Thyroid gland (tissue), 4 donors: ENCODE results near the gene OCA2. TPM values are rescaled to one million over a fixed set of nuclear protein-coding genes. Genes with fewer than 3 reads are reported as not detected.

Source experiments
- DNase-seq, 2 donors: peaks; one replicate each; pipeline ENCODE4 v3.0.0-alpha.2; 2019
- H3K27ac ChIP-seq, 3 donors: fragments of 200-600 bp; sonication (generic); 1 replicate in 2 of 3; 2 replicates in 1 of 3; pipeline ENCODE4 v1.5.1; 2016 to 2019; ENCODE audit warnings: mild to moderate bottlenecking in 1 of 3, moderate library complexity in 1 of 3
- H3K27me3 ChIP-seq: fragments of 200-600 bp; sonication (generic); one replicate; pipeline ENCODE4 v1.5.1; 2019
- H3K36me3 ChIP-seq, 2 donors: fragments of 200-600 bp; sonication (generic); one replicate each; pipeline ENCODE4 v1.5.1; 2016 to 2019
- H3K4me1 ChIP-seq, 2 donors: fragments of 200-600 bp; sonication (generic); one replicate each; pipeline ENCODE4 v1.5.1; 2017 to 2019
- H3K4me3 ChIP-seq, 3 donors: fragments of 200-600 bp; sonication (generic); replicated peaks in 1 of 3; 1 replicate in 2 of 3; 2 replicates in 1 of 3; pipeline ENCODE4 v1.5.1; 2016; ENCODE audit warnings: mild to moderate bottlenecking in 1 of 3
- H3K9me3 ChIP-seq: fragments of 200-600 bp; sonication (generic); one replicate; pipeline ENCODE4 v1.5.1; 2017
- CTCF ChIP-seq, 6 experiments: fragments of 200-600 bp in 3 of 6; fragments of 450-650 bp in 3 of 6; sonication (generic) in 3 of 6; IDR thresholded peaks; one replicate each; pipeline ENCODE4 v1.5.1; 2016 to 2019; ENCODE audit warnings: antibody characterized with exemption in 6 of 6, mild to moderate bottlenecking in 2 of 6, inconsistent platforms in 1 of 6, moderate library complexity in 1 of 6
- POLR2A ChIP-seq, 2 donors: fragments of 450-650 bp; IDR thresholded peaks; one replicate each; pipeline ENCODE4 v1.6.1; 2017; ENCODE audit warnings: antibody characterized with exemption in 2 of 2, mild to moderate bottlenecking in 2 of 2, moderate library complexity in 1 of 2
- WGBS, 2 donors: methylation state at CpG; one replicate each; pipeline ENCODE4 v1.1.5; 2017; 5-methylcytosine and 5-hydroxymethylcytosine counted together
- intact Hi-C: fragments of 100-400 bp; cut with DNase I; formaldehyde crosslinking; loops from one replicate; pipeline ENCODE4 v1.15.1; 2023
- total RNA-seq, 4 donors: library from RNA; depleted of rRNA; stranded (reverse); fragments of >200 nt; gene quantifications; one replicate each; pipeline ENCODE4 v1.2.3, GENCODE V29; 2016

The OCA2 gene
- total RNA-seq, 4 donors from 2014 or later: 5.5 to 20.5 (median 13.8) TPM

- Histone ChIP-seq H3K27me3 (no peaks in the 10 kb centered on the region), H3K27ac (no peak overlapping the region), H3K4me3 (no peak overlapping the region), H3K9me3 (no peaks in the 10 kb centered on the region), H3K4me1 (no peaks in the 10 kb centered on the region), H3K36me3 (no peaks in the 10 kb centered on the region)
- TF ChIP-seq CTCF (IDR thresholded peaks at IDR 0.05) (no peak), POLR2A (IDR thresholded peaks at IDR 0.05) (no peak)
- no peak for DNase-seq
- intact Hi-C loops: no loop called here
- WGBS, 2 donors: 69 to 75% methylated on average over 3 of the region's 3 CpGs
Measured at GRCh38 chr15:28066231-28066630, 32.9 kb downstream of the OCA2 start.

GRCh38 chr15:28060005-28060404 lies 39.1 kb downstream of the OCA2 start:
- Histone ChIP-seq H3K27me3 (no peaks in the 10 kb centered on the region), H3K9me3 (no peaks in the 10 kb centered on the region), H3K36me3 (no peaks in the 10 kb centered on the region), H3K27ac (no peak overlapping the region), H3K4me3 (no peak overlapping the region), H3K4me1 (no peaks in the 10 kb centered on the region)
- 90 to 92% methylated on average over 6 to 8 of the region's 8 CpGs for WGBS, 2 donors
- intact Hi-C loops: no loop called here
- no peak for DNase-seq
- TF ChIP-seq CTCF (IDR thresholded peaks at IDR 0.05): no peak
- TF ChIP-seq POLR2A (IDR thresholded peaks at IDR 0.05): no peak

GRCh38 chr15:28058082-28058481 lies 41.0 kb downstream of the OCA2 start:
- 87% methylated on average over 6 of the region's 6 CpGs for WGBS, 2 donors
- no peaks in the 10 kb centered on the region for H3K27me3 ChIP-seq
- H3K9me3 ChIP-seq: no peaks in the 10 kb centered on the region
- no peak for DNase-seq
- no peak overlapping the region for H3K27ac ChIP-seq
- no peak overlapping the region for H3K4me3 ChIP-seq
- no peaks in the 10 kb centered on the region for H3K4me1 ChIP-seq
- intact Hi-C loops: no loop called here
- no peaks in the 10 kb centered on the region for H3K36me3 ChIP-seq
- TF ChIP-seq POLR2A (IDR thresholded peaks at IDR 0.05) (no peak), CTCF (IDR thresholded peaks at IDR 0.05) (no peak)

GRCh38 chr15:28051955-28052633 lies 47.0 kb downstream of the OCA2 start:
- Histone ChIP-seq H3K27me3 (no peaks in the 10 kb centered on the region), H3K36me3 (no peaks in the 10 kb centered on the region), H3K4me1 (no peaks in the 10 kb centered on the region), H3K9me3 (no peaks in the 10 kb centered on the region), H3K27ac (no peak overlapping the region), H3K4me3 (no peak overlapping the region)
- no peak for TF ChIP-seq POLR2A (IDR thresholded peaks at IDR 0.05)
- no peak for TF ChIP-seq CTCF (IDR thresholded peaks at IDR 0.05)
- WGBS, 2 donors: 55 to 72% methylated on average over 5 of the region's 5 CpGs
- intact Hi-C loops: no loop called here
- DNase-seq: no peak

- TF ChIP-seq CTCF (IDR thresholded peaks at IDR 0.05) (no peak), POLR2A (IDR thresholded peaks at IDR 0.05) (no peak)
- Histone ChIP-seq H3K4me1 (no peaks in the 10 kb centered on the region), H3K4me3 (no peak overlapping the region), H3K36me3 (no peaks in the 10 kb centered on the region), H3K27ac (no peak overlapping the region), H3K9me3 (no peaks in the 10 kb centered on the region), H3K27me3 (no peaks in the 10 kb centered on the region)
- intact Hi-C loops: no loop called here
- WGBS, 2 donors: 81 to 90% methylated on average over 3 of the region's 3 CpGs
- DNase-seq: no peak
Measured at GRCh38 chr15:28049581-28049980, 49.5 kb downstream of the OCA2 start.
